K562 treated with DMSO at 1 percent for 12 hours (cell line): Measurements from ENCODE around the gene TXNDC2. TPM values are rescaled to one million over a fixed set of nuclear protein-coding genes. Genes with fewer than 3 reads are reported as not detected.

Source experiments
- total RNA-seq: library from RNA; unstranded; fragments of 300-600 nt; gene quantifications from 2 replicates; pipeline ENCODE4 v1.2.3, GENCODE V29; 2022; ENCODE audit not compliant: insufficient read depth

The TXNDC2 gene
- total RNA-seq = 0.48 TPM in 1 of 2 replicates, not detected in the other

DNA sequence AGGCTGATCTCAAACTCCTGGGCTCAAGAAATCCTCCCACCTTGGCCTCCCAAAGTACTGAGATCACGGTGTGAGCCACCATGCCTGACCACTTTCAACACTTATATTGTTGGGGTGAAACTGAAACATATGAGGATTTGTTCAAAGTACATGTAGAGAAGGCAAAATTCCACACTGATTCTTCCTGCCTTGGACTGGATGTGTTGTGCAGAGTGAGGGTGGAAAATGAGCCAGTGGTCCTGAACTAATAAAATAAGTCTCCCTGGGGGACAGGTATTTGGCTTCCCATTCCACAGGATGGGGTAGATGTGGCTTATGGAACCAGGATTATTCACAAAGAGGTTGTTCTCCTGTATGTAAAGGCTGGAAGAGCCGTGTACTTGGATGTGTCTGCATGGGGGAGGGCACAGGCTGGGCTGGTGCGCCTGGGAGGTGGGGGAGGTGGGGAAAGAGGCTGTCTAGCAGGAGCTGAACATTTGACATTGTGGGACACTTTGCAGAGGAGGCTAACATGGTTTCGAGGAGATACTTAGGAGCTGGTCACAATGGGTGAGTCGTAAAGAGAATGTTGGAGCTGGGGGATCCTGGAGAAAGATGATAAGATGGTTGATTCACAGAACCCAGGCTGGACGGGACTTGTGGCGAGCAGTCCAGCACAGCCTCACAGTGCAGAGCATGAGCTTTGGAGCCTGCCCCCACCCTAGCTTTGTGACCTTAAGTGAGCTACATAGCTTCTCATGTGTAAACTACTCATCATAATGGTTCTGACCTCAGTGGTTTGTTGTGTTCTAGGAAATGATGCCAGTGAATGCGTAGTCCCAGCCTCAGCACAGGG is at the start of gene TXNDC2:
TXNDC2 (plus strand) TSS at position 804 of the 835 bp plus-strand sequence. CDS start 708 bp downstream, outside the sequence.

DNA sequence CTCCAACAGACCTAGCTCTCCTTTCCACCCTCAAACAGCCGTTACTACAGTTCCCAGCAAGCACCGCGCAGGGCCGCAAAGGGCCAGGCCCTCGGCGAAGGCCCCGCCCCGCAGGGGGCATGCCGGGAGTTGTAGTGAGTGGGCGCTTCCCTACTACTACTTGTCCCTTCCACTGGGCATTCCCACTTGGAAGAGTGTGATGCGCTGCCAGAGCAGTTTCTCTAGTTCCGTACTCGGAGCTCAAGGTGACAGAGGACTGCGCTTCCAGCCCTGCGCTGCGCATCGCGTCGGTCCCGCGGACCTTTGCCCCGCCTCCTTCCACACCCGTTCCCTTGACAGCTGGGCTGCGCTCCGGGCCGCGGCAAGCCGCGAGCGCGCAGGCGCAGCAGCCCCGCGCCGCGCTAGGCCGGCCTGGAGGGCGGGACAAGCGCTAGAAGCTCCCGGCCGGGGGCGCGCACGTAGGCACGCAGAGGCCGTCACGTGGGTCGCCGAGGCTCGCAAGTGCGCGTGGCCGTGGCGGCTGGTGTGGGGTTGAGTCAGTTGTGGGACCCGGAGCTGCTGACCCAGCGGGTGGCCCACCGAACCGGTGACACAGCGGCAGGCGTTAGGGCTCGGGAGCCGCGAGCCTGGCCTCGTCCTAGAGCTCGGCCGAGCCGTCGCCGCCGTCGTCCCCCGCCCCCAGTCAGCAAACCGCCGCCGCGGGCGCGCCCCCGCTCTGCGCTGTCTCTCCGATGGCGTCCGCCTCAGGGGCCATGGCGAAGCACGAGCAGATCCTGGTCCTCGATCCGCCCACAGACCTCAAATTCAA is 28.0 kb downstream of the TXNDC2 start, which contains the start of gene VAPA:
VAPA (plus strand) TSS at position 491 of the 808 bp plus-strand sequence; CDS start at position 732, 241 bp downstream.

Other genes with a start within 250 kb of the TXNDC2 start
- 10.5 and 28.0 TPM in 2 replicates for gene RAB31, start 177.7 kb upstream of the TXNDC2 start, total RNA-seq
- 191 and 292 TPM in 2 replicates for gene VAPA, start 28.0 kb downstream of the TXNDC2 start, total RNA-seq